Common myeloid progenitor, CD34-positive (primary cell): ENCODE measurements around the gene CD80.
A peak's percentile ranks its signal among the peaks of the same experiment; 100 is the strongest.
"Not testable (repeated sequence)": the region's sequence is repeated elsewhere in the genome, so short reads cannot be mapped to it uniquely, and the experiment has no call there.

Experiments
- CTCF ChIA-PET: fragments of 350-600 bp; sonication (Branson Sonifier 250); formaldehyde crosslinking; loops from one replicate; lab custom pipeline; 2021; ENCODE audit warnings: antibody characterized with exemption; lab: Charles Lee
- POLR2A ChIA-PET: fragments of 350-600 bp; sonication (Branson Sonifier 250); formaldehyde crosslinking; loops from one replicate; lab custom pipeline; 2021; ENCODE audit warnings: antibody characterized with exemption; lab: Charles Lee
- DNase-seq, 3 donors: peaks; one replicate each; pipeline versions ENCODE4 v3.0.0 to v3.0.0-alpha.2; 2013
- H3K27ac ChIP-seq, 2 experiments: 1 replicate in 1 of 2; 2 replicates in 1 of 2; pipeline ENCODE4 v1.7.0; 2013; ENCODE audit warnings: inconsistent platforms in 2 of 2, low read length in 2 of 2, mild to moderate bottlenecking in 2 of 2, low read depth in 1 of 2, moderate library complexity in 1 of 2; ENCODE audit not compliant: severe bottlenecking in 2 of 2, insufficient read depth in 1 of 2, poor library complexity in 1 of 2
- H3K27me3 ChIP-seq, 5 experiments: replicated peaks in 2 of 5; 1 replicate in 3 of 5; 2 replicates in 2 of 5; pipeline versions ENCODE4 v1.6.1 to v1.7.0; 2013; ENCODE audit warnings: low read length in 4 of 5, mild to moderate bottlenecking in 2 of 5, moderate library complexity in 2 of 5, inconsistent platforms in 1 of 5; ENCODE audit not compliant: insufficient read depth in 5 of 5, control insufficient read depth in 4 of 5
- H3K36me3 ChIP-seq, 4 experiments: 1 replicate in 2 of 4; 2 replicates in 2 of 4; pipeline versions ENCODE4 v1.6.1 to v1.7.0; 2013; ENCODE audit warnings: low read length in 3 of 4, control low read depth in 1 of 4, mild to moderate bottlenecking in 1 of 4; ENCODE audit not compliant: control insufficient read depth in 4 of 4, insufficient read depth in 4 of 4
- H3K4me1 ChIP-seq, 4 experiments: 1 replicate in 3 of 4; 2 replicates in 1 of 4; pipeline versions ENCODE4 v1.6.1 to v1.7.1; 2013; ENCODE audit warnings: low read length in 3 of 4, mild to moderate bottlenecking in 3 of 4, control low read depth in 1 of 4, inconsistent platforms in 1 of 4, moderate library complexity in 1 of 4; ENCODE audit not compliant: control insufficient read depth in 4 of 4, insufficient read depth in 4 of 4; ENCODE audit errors: control extremely low read depth in 1 of 4
- H3K4me3 ChIP-seq, 7 experiments: 1 replicate in 4 of 7; 2 replicates in 3 of 7; pipeline versions ENCODE4 v1.5.1 to v1.7.0; 2013; ENCODE audit warnings: mild to moderate bottlenecking in 7 of 7, low read length in 6 of 7, moderate library complexity in 6 of 7, inconsistent platforms in 2 of 7, low read depth in 2 of 7, control low read depth in 1 of 7; ENCODE audit not compliant: insufficient read depth in 4 of 7, control insufficient read depth in 1 of 7; ENCODE audit errors: extremely low read depth in 1 of 7
- H3K9me3 ChIP-seq, 5 experiments: 1 replicate in 4 of 5; 2 replicates in 1 of 5; pipeline versions ENCODE4 v1.6.1 to v1.7.1; 2013; ENCODE audit warnings: low read length in 4 of 5, mild to moderate bottlenecking in 2 of 5, inconsistent platforms in 1 of 5, low read depth in 1 of 5, moderate library complexity in 1 of 5; ENCODE audit not compliant: control insufficient read depth in 4 of 5, insufficient read depth in 2 of 5; ENCODE audit errors: control extremely low read depth in 1 of 5
- WGBS: methylation state at CpG from one replicate; pipeline ENCODE4 v1.1.5; 2013; ENCODE audit not compliant: insufficient coverage; 5-methylcytosine and 5-hydroxymethylcytosine counted together

The CD80 gene

DNA sequence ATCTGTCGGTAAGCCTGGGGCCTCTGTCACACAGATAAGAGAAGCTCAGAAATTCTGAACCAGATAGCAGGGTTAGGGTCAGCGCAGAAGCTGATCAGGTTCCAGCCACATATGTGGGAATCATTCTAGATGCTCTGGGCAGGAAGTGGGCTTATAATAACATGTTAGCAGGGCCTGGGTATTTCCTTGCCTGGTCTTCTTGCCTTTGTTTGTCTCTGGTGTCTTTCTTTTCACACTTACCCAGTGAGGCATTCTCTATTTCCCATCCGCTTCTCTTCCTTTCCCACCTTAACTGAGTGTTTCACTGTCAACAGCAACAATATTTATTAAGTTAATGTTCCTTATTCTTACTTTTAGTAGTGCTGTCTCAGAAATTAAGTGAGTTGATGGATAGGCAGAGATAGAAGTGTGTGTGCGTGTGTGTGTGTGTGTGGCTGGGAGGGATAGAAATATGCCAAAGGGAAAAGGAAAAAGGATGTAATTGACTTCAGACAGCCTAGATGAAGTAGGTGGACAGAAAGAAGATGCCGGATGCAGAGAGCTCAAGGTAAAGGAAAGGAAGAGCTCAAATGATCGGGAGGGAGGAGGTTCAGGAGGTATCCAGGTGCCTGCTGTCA is 40.3 kb upstream of the CD80 start:
- ChIA-PET POLR2A (interaction anchor here (0.6 kb wide), 1 partner anchor 38 kb away, joined by 3 read pairs; no protein-coding TSS in a partner anchor), CTCF (interaction anchor here (0.9 to 4.2 kb wide), 9 partner anchors 8 to 84 kb away, joined by 3 to 19 read pairs (median 4); partner anchors contain the start of gene CD80)
- no peaks in the 10 kb centered on the region for H3K27me3 ChIP-seq
- WGBS, result 87% methylated on average over 5 of the region's 6 CpGs
- no peaks in the 10 kb centered on the region for H3K9me3 ChIP-seq
- no peak overlapping the region for H3K27ac ChIP-seq
- H3K36me3 ChIP-seq, result no peaks in the 10 kb centered on the region
- peaks cover 0 to 20% (median 10%) of the 10 kb centered on the region in 4 experiments for H3K4me1 ChIP-seq
- no peak for DNase-seq
- no peak overlapping the region for H3K4me3 ChIP-seq

DNA sequence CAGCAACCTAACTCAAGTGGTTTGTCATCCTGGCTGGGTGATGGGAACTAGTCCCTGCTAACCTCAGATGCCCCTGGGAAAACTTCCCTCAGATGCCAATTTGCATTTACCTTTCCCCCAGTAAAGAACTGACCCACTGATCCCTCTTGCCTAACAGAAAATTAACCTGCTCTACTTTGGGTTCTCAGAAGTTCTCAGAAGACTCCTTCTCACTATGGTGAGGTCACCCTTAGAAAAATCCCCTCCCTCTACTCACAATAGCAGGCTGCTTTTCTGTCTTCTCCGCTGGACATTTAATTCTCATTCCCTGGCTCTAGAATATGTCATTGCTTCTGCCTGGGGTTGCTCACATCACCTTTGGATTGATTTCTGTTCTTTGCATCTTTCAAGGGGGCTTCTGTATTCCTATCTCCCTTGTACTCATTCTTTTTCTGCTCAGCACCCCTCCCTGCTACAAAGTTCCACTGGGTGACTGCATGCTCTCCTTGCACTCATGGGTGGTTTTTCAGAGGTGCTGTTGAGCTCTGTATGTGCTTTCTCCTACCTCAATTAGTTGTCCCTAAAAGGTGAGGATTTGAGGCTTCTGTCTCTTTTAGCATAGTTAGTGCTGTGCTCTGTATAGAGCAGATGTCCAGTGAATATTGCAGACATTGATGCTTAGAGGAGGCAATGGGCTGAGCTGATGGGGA is 39.1 kb upstream of the CD80 start:
- DNase-seq, result no peak
- CTCF ChIA-PET, result interaction anchor here (1.1 to 4.2 kb wide), 3 partner anchors 13 to 32 kb away, joined by 4 to 19 read pairs (median 4); no protein-coding TSS in a partner anchor
- H3K9me3 ChIP-seq, result no peaks in the 10 kb centered on the region
- H3K4me3 ChIP-seq, result no peak overlapping the region
- H3K27me3 ChIP-seq, result no peaks in the 10 kb centered on the region
- H3K4me1 ChIP-seq, result peaks cover 0 to 20% (median 10%) of the 10 kb centered on the region in 4 experiments
- WGBS, result 100% methylated on average over 1 of the region's 1 CpG
- no peaks in the 10 kb centered on the region for H3K36me3 ChIP-seq
- POLR2A ChIA-PET, result no interaction called here
- H3K27ac ChIP-seq, result no peak overlapping the region

DNA sequence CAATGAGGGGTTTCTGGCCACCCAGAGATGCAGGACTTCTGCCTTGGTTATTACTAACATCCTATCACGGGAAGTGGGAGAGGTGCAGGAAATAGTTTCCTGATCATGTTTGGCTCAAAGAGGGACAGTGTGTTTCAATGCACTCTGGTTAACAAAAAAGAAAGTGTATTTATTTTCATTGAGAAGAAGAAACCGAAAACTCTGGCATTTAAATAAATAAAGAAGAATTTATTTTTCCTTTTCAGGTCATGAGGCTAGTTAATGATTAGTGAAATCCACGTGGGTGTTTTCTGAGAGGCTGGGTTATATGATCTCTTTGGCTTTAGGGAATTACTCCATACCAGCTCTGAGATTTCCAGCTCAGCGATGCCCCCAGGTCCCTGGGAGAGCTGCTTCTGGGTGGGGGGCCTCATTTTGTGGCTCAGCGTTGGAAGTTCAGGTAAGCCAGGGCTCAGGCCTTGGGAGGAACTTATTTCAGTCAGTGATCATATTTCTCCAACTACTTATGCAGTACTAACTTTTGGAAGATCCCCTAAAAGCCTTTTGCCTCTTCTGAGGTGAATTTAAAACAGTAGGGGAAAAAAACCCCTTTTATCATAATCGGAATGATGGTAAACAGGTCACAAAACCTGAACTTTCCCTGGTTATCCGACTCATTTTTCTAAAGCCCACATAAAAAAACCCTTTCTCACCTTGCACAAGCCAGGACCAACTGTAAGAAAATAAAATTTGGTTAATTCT is 38.3 kb upstream of the CD80 start, which contains the start of gene PLA1A:
Gene PLA1A (plus strand): TSS at position 338 of the 741 bp plus-strand sequence. CDS start 29 bp downstream, at position 367.
- CTCF ChIA-PET, result interaction anchor here (1.0 kb wide), 1 partner anchor 38 kb away, joined by 3 read pairs; the partner anchor contains the start of gene CD80
- H3K4me1 ChIP-seq, result peaks cover 0 to 20% (median 10%) of the 10 kb centered on the region in 4 experiments

DNA sequence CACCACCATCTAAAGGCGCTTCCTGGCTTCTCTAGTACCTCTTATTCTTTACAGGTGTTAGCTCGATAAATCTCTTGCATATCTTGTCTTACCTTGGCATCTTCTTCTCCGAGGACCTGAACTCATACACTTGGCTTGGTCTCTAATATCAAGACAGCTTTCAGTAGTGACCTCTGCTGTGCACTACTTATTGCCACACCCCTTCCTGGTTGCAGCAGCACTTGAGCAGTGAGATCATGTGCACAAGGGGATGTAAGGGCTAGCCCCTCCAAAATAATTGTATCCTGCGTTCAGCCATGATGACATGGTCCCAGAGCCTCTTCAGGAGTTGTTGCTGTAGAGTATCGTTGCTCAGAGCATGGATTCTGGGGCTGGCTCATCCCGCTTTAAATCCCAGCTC is 37.0 kb upstream of the CD80 start:
- Histone ChIP-seq H3K4me1 (peaks cover 0 to 20% (median 10%) of the 10 kb centered on the region in 4 experiments), H3K27ac (no peak overlapping the region), H3K36me3 (no peaks in the 10 kb centered on the region), H3K4me3 (no peak overlapping the region), H3K9me3 (no peaks in the 10 kb centered on the region), H3K27me3 (no peaks in the 10 kb centered on the region)
- DNase-seq, result no peak
- ChIA-PET POLR2A (no interaction called here), CTCF (no interaction called here)
- WGBS, result 86% methylated on average over 5 of the region's 6 CpGs

More for the DNA sequence above, 38.3 kb upstream of the CD80 start, which contains the start of gene PLA1A:
- no peak within 1 kb of the TSS for H3K27ac ChIP-seq
- POLR2A ChIA-PET, result interaction anchor here (0.6 kb wide), 1 partner anchor 134 kb away, joined by 3 read pairs; no protein-coding TSS in a partner anchor
- no peaks in the 10 kb centered on the region for H3K36me3 ChIP-seq
- no peak within 1 kb of the TSS for H3K4me3 ChIP-seq
- 40% methylated on average over 1 of the region's 7 CpGs for WGBS
- DNase-seq, result no peak
- no peaks in the 10 kb centered on the region for H3K27me3 ChIP-seq
- H3K9me3 ChIP-seq, result no peaks in the 10 kb centered on the region

DNA sequence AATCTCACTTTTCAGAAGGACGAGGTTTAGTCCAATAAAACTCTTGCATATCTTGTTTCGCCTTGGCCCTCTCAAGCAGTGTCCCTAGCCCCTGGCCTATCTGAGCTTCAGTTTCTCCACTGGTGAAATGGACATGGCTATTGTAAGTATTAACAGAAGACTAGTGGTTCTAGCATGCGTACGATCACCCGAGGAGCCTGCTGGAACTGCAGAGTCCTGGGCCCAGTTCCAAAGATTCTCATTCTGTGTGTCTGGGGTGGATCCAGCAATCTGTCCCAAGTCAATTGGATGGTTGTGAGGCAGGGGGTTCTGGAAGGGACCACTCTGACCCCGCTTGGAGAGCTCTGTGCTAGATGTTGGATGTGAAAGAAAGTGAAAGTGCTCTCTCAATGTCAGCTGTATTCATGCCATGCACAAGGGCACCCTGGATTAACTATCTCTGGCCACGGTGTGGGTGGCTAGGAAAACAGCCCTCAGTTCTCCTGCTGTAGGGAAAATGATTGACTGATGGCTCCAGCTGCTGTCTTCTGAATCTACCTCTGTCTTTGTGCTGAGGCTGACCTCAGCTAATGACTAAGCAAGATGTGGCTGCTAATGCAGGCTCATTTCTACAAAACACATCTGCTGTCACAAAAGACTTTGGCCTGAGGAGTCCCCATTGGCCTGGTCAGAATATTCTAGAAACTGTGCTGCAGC is 36.4 kb upstream of the CD80 start:
- peak in 2 of 3 donors; percentile 15 to 23 for DNase-seq
- Histone ChIP-seq H3K27me3 (no peaks in the 10 kb centered on the region), H3K36me3 (no peaks in the 10 kb centered on the region), H3K9me3 (peaks cover 0 to 3% (median 0%) of the 10 kb centered on the region in 5 experiments), H3K4me3 (peak overlapping the region in 1 of 7 experiments; percentile 1), H3K27ac (no peak overlapping the region), H3K4me1 (peaks cover 0 to 20% (median 10%) of the 10 kb centered on the region in 4 experiments)
- WGBS, result 86% methylated on average over 6 of the region's 7 CpGs
- ChIA-PET CTCF (no interaction called here), POLR2A (no interaction called here)

DNA sequence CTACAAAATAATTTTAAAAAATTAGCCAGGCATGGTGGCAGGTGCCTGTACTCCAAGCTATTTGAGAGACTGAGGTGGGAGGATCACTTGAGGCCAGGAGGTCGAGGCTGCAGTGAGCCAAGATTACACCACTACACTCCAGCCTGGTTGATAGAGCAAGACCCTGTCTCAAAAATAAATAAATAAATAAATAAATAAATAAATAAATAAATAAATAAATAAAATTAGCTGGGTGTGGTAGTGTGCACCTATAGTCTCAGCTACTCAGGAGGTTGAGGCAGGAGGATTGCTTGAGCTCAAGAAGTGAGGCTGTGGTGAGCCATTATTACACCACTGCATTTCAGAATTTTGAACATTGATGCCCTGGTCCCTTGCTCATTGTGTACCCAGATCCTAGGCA is 35.5 kb upstream of the CD80 start:
- DNase-seq, H3K27ac ChIP-seq, H3K36me3 ChIP-seq, H3K4me3 ChIP-seq, H3K27me3 ChIP-seq, H3K9me3 ChIP-seq, CTCF ChIA-PET, POLR2A ChIA-PET: not testable (repeated sequence)
- no CpG with 5 or more reads among the region's 1 CpG for WGBS
- H3K4me1 ChIP-seq, result peaks cover 0 to 20% (median 8%) of the 10 kb centered on the region in 4 experiments
